Prostate gland (tissue), 2 donors: ENCODE measurements around the gene SYDE2. TPM values are rescaled to one million over a fixed set of nuclear protein-coding genes. Genes with fewer than 3 reads are reported as not detected.

Experiments
- DNase-seq: peaks from one replicate; pipeline ENCODE4 v3.0.0-alpha.2; 2019; ENCODE audit warnings: low spot score
- H3K27ac ChIP-seq, 2 donors: fragments of 200-600 bp; sonication (generic); 2 replicates each; pipeline ENCODE4 v1.5.1; 2017 to 2019
- H3K27me3 ChIP-seq: fragments of 200-600 bp; sonication (generic); replicated peaks from 2 replicates; pipeline ENCODE4 v1.5.1; 2019; ENCODE audit not compliant: insufficient read depth
- H3K36me3 ChIP-seq, 2 donors: fragments of 200-600 bp; sonication (generic); 1 replicate in 1 of 2; 2 replicates in 1 of 2; pipeline versions ENCODE4 v1.5.1 to v1.8.1; 2017 to 2019
- H3K4me1 ChIP-seq: fragments of 200-600 bp; sonication (generic); replicated peaks from 2 replicates; pipeline ENCODE4 v1.5.1; 2019
- H3K4me3 ChIP-seq, 2 donors: fragments of 200-600 bp; sonication (generic); 2 replicates each; pipeline ENCODE4 v1.5.1; 2017 to 2019
- H3K9me3 ChIP-seq: fragments of 200-600 bp; sonication (generic); 2 replicates; pipeline ENCODE4 v1.5.1; 2017
- POLR2A ChIP-seq: fragments of 450-650 bp; IDR thresholded peaks from one replicate; pipeline ENCODE4 v1.6.1; 2016; ENCODE audit warnings: antibody characterized with exemption, mild to moderate bottlenecking
- POLR2AphosphoS5 ChIP-seq: sonication (generic); formaldehyde crosslinking; IDR thresholded peaks from one replicate; pipeline ENCODE4 v1.6.1; 2017; ENCODE audit warnings: antibody characterized with exemption
- WGBS: methylation state at CpG from one replicate; pipeline ENCODE4 v1.1.5; 2018; 5-methylcytosine and 5-hydroxymethylcytosine counted together
- intact Hi-C: fragments of 100-400 bp; cut with DNase I; formaldehyde crosslinking; loops from one replicate; pipeline ENCODE4 v1.14.2; 2022
- total RNA-seq, 2 donors: library from RNA; depleted of rRNA; stranded (reverse); fragments of >200 nt; gene quantifications; one replicate each; pipeline ENCODE4 v1.1.0, GENCODE V29; 2016
- TF ChIP-seq, protein P1 (sequence below), 4 experiments: fragments of 200-600 bp in 2 of 4; fragments of 450-650 bp in 2 of 4; sonication (generic) in 2 of 4; IDR thresholded peaks; 1 replicate in 3 of 4; 2 replicates in 1 of 4; pipeline ENCODE4 v1.5.1; 2016 to 2019; ENCODE audit warnings: antibody characterized with exemption in 4 of 4, mild to moderate bottlenecking in 2 of 4, moderate library complexity in 2 of 4

SYDE2 gene
- total RNA-seq, 2 donors from 2014 or later = 6.6 to 8.4 TPM

DNA sequence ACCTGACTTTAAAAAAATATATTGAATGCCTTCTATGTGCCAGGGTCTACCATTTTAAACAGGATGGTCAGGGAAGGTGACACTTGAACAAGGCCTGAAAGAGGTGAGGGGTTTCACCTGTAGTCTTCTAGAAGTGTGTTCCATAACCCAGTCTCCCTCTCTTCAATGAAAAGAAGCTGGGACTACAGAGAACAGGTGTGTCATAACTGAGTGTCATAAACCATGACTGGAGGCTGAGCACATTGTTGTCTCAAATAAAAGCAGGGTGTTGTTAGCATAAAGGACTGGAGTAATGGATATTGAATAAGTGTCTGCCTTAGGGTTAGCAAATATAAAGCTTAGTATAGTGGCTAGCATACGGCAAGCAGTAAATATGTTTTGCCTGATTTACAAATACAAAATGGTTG, 65.4 kb downstream of the SYDE2 start:
- WGBS = 82% methylated on average over 1 of the region's 1 CpG
- DNase-seq = no peak
- H3K4me1 ChIP-seq = no peaks in the 10 kb centered on the region
- no peak overlapping the region for H3K27ac ChIP-seq
- no peaks in the 10 kb centered on the region for H3K36me3 ChIP-seq
- intact Hi-C loops = no loop called here
- no peaks in the 10 kb centered on the region for H3K27me3 ChIP-seq
- no peak overlapping the region for H3K4me3 ChIP-seq
- TF ChIP-seq, protein P1, sequence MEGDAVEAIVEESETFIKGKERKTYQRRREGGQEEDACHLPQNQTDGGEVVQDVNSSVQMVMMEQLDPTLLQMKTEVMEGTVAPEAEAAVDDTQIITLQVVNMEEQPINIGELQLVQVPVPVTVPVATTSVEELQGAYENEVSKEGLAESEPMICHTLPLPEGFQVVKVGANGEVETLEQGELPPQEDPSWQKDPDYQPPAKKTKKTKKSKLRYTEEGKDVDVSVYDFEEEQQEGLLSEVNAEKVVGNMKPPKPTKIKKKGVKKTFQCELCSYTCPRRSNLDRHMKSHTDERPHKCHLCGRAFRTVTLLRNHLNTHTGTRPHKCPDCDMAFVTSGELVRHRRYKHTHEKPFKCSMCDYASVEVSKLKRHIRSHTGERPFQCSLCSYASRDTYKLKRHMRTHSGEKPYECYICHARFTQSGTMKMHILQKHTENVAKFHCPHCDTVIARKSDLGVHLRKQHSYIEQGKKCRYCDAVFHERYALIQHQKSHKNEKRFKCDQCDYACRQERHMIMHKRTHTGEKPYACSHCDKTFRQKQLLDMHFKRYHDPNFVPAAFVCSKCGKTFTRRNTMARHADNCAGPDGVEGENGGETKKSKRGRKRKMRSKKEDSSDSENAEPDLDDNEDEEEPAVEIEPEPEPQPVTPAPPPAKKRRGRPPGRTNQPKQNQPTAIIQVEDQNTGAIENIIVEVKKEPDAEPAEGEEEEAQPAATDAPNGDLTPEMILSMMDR (IDR thresholded peaks at IDR 0.05) = no peak
- TF ChIP-seq POLR2A (no peak), POLR2AphosphoS5 (no peak)
- H3K9me3 ChIP-seq = no peaks in the 10 kb centered on the region

DNA sequence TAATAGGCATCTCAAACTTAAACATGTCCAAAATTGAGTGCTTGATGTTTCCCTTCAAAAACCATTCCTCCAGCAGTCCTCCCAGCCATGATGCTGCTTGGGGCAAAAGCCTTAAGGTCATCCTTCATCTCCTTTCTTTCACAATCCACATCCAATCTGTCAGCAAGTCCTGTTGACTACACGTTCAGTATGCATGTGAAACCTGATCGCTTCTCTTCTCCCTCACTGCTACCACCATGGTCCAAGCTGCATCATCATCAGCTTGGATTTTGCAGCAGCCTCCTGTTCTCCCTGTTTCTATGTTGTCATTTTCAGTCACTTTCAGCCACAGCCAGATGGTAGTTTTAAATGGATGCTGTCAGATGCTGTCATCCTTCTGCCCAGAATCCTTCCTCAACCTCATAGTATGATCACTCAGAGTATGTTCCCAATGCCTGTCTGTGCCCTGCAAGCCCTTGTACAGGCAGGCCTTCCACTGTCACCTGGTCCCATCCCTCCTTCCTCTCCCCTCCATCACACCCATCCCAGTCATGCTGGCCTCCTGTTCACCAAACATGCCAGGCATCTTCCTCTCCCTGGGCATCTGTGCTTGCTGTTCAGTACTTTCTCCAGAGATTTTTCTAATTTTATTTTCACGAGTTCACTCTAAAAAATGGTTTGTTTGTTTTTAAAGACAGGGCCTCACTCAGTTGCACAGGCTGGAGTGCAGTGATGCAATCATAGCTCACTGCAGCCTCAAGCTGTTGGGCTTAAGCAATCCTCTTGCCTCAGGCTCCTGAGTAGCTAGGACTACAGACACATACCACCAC, 66.0 kb downstream of the SYDE2 start:
- H3K9me3 ChIP-seq = no peaks in the 10 kb centered on the region
- TF ChIP-seq POLR2AphosphoS5 (no peak), POLR2A (no peak)
- TF ChIP-seq, protein P1 (IDR thresholded peaks at IDR 0.05) = no peak
- intact Hi-C loops = no loop called here
- H3K4me3 ChIP-seq = no peak overlapping the region
- no peaks in the 10 kb centered on the region for H3K36me3 ChIP-seq
- WGBS = 55% methylated on average over 3 of the region's 3 CpGs
- DNase-seq = no peak
- no peaks in the 10 kb centered on the region for H3K27me3 ChIP-seq
- H3K4me1 ChIP-seq = no peaks in the 10 kb centered on the region
- no peak overlapping the region for H3K27ac ChIP-seq

DNA sequence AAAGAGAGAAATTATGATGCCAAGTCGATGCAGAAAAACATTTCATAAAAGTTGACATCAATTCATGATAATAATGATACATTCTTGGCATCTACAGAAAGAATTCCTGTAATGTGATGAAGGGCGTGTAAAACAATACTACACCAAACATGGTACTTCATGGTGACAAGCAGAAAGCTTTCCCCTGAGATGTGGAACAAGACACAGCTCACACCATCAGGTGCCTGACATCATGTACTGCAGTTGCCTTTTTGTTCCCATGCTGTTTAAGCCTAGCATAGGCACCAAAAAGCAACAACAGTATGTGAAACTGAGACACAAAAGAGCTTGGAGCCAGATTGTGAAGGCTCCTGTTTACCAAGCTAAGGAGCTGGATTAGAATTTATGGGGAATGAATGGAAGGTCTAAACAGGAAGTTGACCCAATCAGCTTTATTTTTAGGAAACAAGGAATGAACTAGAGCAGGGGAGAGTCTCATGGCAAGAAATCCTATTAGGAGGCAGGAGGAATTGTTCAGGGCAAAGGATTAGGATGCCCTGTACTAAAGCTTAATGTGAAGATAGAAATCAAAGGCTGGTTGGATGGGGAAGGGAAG, 67.2 kb downstream of the SYDE2 start:
- no peak for DNase-seq
- Histone ChIP-seq H3K4me3 (no peak overlapping the region), H3K4me1 (no peaks in the 10 kb centered on the region), H3K27me3 (no peaks in the 10 kb centered on the region), H3K27ac (no peak overlapping the region), H3K9me3 (no peaks in the 10 kb centered on the region), H3K36me3 (no peaks in the 10 kb centered on the region)
- TF ChIP-seq POLR2A (no peak), POLR2AphosphoS5 (no peak)
- TF ChIP-seq, protein P1 (IDR thresholded peaks at IDR 0.05) = no peak
- intact Hi-C loops = no loop called here
- WGBS = 61% methylated on average over 2 of the region's 2 CpGs

DNA sequence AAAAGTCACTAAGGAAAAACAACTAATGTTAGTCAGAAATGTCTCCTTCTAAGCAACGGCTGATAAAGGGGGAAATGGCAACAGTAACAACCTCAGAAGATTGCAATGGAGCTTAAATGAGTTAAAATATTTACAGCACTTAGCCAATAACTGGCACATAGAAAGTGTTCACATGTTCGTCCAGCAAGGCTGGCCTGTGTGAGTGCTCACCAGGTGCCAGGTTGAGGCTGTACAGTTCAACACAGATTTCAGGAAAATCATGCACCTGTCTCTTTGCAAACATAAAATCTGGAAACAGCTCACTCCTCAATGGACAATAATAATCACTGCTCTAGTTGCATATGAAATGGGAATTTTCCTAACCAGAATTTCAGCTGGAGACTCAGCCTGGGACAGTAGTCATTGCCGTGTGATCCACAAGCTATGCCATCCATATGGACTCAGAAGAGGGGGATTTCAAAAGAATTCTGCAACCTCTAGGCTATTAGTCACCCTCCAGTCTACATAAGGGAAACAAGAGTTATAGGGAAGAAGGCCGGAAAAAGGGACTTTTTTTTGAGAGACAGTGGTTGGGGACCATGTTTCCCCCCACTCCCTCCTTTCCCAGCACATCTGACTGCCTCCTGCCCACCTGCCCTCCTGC, 68.6 kb downstream of the SYDE2 start:
- Histone ChIP-seq H3K4me1 (no peaks in the 10 kb centered on the region), H3K27me3 (no peaks in the 10 kb centered on the region), H3K4me3 (no peak overlapping the region), H3K9me3 (no peaks in the 10 kb centered on the region), H3K36me3 (no peaks in the 10 kb centered on the region), H3K27ac (no peak overlapping the region)
- 87% methylated on average over 4 of the region's 4 CpGs for WGBS
- no peak for TF ChIP-seq POLR2AphosphoS5
- TF ChIP-seq, protein P1 (IDR thresholded peaks at IDR 0.05) = no peak
- no peak for TF ChIP-seq POLR2A
- intact Hi-C loops = no loop called here
- DNase-seq = no peak
